ENCODE results near the gene OSMR. TPM values are rescaled to one million over a fixed set of nuclear protein-coding genes. Genes with fewer than 3 reads are reported as not detected.

The OSMR gene
- total and polyA plus RNA-seq, 2 donors (not counting 1 experiment from before 2014, with no cell fraction given): not detected

- ATAC-seq (ENCODE audit: low read depth): no peak
- WGBS (ENCODE audit: insufficient coverage): 91% methylated on average over 6 of the region's 6 CpGs
Measured at GRCh38 chr5:38891563-38891962, 45.8 kb downstream of the OSMR start.

GRCh38 chr5:38892363-38892762 lies 46.6 kb downstream of the OSMR start:
- Histone ChIP-seq H4K20me1 (ENCODE audit: control insufficient read depth, insufficient read depth, low read length, poor library complexity, severe bottlenecking) (no peaks in the 10 kb centered on the region), H3K36me3 (replicated peaks in 1 of 2; ENCODE audit: control extremely low read depth in 1 of 2, control insufficient read depth in 1 of 2, extremely low read depth in 1 of 2, insufficient read depth in 2 of 2, low read length in 1 of 2) (no peaks in the 10 kb centered on the region), H3K4me3 (ENCODE audit: control extremely low read depth in 1 of 5, extremely low read depth in 1 of 5, insufficient read depth in 1 of 5, low read depth in 2 of 5, low read length in 4 of 5) (no peak overlapping the region), H3K9ac (ENCODE audit: low read length) (no peak overlapping the region), H3K27ac (ENCODE audit: low read length in 2 of 2) (no peak overlapping the region), H3K79me2 (ENCODE audit: control insufficient read depth, insufficient read depth, low read length) (no peaks in the 10 kb centered on the region), H2AFZ (ENCODE audit: insufficient read depth, low read depth, low read length, poor library complexity, severe bottlenecking) (no peak overlapping the region), H3K4me1 (ENCODE audit: control insufficient read depth in 2 of 2, insufficient read depth in 2 of 2, low read length in 2 of 2) (no peaks in the 10 kb centered on the region), H3K9me3 (ENCODE audit: control extremely low read depth in 1 of 3, control insufficient read depth in 2 of 3, insufficient read depth in 1 of 3, low read length in 2 of 3) (peaks cover 0 to 3% (median 0%) of the 10 kb centered on the region in 3 donors), H3K27me3 (replicated peaks in 1 of 4; ENCODE audit: control extremely low read depth in 1 of 4, control insufficient read depth in 3 of 4, insufficient read depth in 4 of 4, low read length in 3 of 4) (peaks cover 0 to 6% (median 0%) of the 10 kb centered on the region in 4 experiments), H3K4me2 (replicated peaks; ENCODE audit: low read depth, low read length, poor library complexity, severe bottlenecking) (no peak overlapping the region)
- no peak overlapping the region for H3K4me3 Mint-ChIP-seq
- DNase-seq: no peak
- no peak for ATAC-seq (ENCODE audit: low read depth)
- no peak for TF ChIP-seq EZH2 (IDR thresholded peaks at IDR 0.05; ENCODE audit: borderline replicate concordance, insufficient read depth, low read depth, low read length, poor library complexity, severe bottlenecking)
- no peak for TF ChIP-seq CTCF (IDR thresholded peaks at IDR 0.05)
- intact Hi-C loops (cut with micrococcal nuclease): no loop called here
- ChIA-PET POLR2A (no interaction called here), CTCF (no interaction called here)
- WGBS (ENCODE audit: insufficient coverage): no CpG with 5 or more reads among the region's 3 CpGs
- no peak overlapping the region for H3K27ac Mint-ChIP-seq
- H3K9me3 Mint-ChIP-seq (ENCODE audit: insufficient read depth): peaks cover 7% of the 10 kb centered on the region
- H3K27me3 Mint-ChIP-seq: peaks cover 13% of the 10 kb centered on the region
- H3K4me1 Mint-ChIP-seq: no peaks in the 10 kb centered on the region

More at GRCh38 chr5:38891563-38891962, 45.8 kb downstream of the OSMR start:
- H3K4me2 ChIP-seq (replicated peaks; ENCODE audit: low read depth, low read length, poor library complexity, severe bottlenecking): no peak overlapping the region
- H3K36me3 ChIP-seq (replicated peaks in 1 of 2; ENCODE audit: control extremely low read depth in 1 of 2, control insufficient read depth in 1 of 2, extremely low read depth in 1 of 2, insufficient read depth in 2 of 2, low read length in 1 of 2): no peaks in the 10 kb centered on the region
- H3K79me2 ChIP-seq (ENCODE audit: control insufficient read depth, insufficient read depth, low read length): no peaks in the 10 kb centered on the region
- peaks cover 0 to 3% (median 0%) of the 10 kb centered on the region in 3 donors for H3K9me3 ChIP-seq (ENCODE audit: control extremely low read depth in 1 of 3, control insufficient read depth in 2 of 3, insufficient read depth in 1 of 3, low read length in 2 of 3)
- no peak overlapping the region for H3K27ac ChIP-seq (ENCODE audit: low read length in 2 of 2)
- no peak for DNase-seq
- CTCF ChIA-PET: no interaction called here
- no peaks in the 10 kb centered on the region for H3K4me1 ChIP-seq (ENCODE audit: control insufficient read depth in 2 of 2, insufficient read depth in 2 of 2, low read length in 2 of 2)
- TF ChIP-seq EZH2 (IDR thresholded peaks at IDR 0.05; ENCODE audit: borderline replicate concordance, insufficient read depth, low read depth, low read length, poor library complexity, severe bottlenecking): no peak
- TF ChIP-seq CTCF (IDR thresholded peaks at IDR 0.05): no peak
- Mint-ChIP-seq H3K4me3 (no peak overlapping the region), H3K4me1 (no peaks in the 10 kb centered on the region), H3K9me3 (ENCODE audit: insufficient read depth) (peaks cover 3% of the 10 kb centered on the region), H3K27ac (no peak overlapping the region), H3K27me3 (peaks cover 13% of the 10 kb centered on the region)
- H4K20me1 ChIP-seq (ENCODE audit: control insufficient read depth, insufficient read depth, low read length, poor library complexity, severe bottlenecking): no peaks in the 10 kb centered on the region
- H3K9ac ChIP-seq (ENCODE audit: low read length): no peak overlapping the region
- no peak overlapping the region for H2AFZ ChIP-seq (ENCODE audit: insufficient read depth, low read depth, low read length, poor library complexity, severe bottlenecking)
- intact Hi-C loops (cut with micrococcal nuclease): no loop called here
- POLR2A ChIA-PET: no interaction called here
- peaks cover 0 to 6% (median 0%) of the 10 kb centered on the region in 4 experiments for H3K27me3 ChIP-seq (replicated peaks in 1 of 4; ENCODE audit: control extremely low read depth in 1 of 4, control insufficient read depth in 3 of 4, insufficient read depth in 4 of 4, low read length in 3 of 4)
- no peak overlapping the region for H3K4me3 ChIP-seq (ENCODE audit: control extremely low read depth in 1 of 5, extremely low read depth in 1 of 5, insufficient read depth in 1 of 5, low read depth in 2 of 5, low read length in 4 of 5)
